Gastrocnemius medialis (tissue), 4 donors: Measurements from ENCODE around the gene DNASE1L3.

ENCODE experiments used
- POLR2A ChIP-seq, 2 donors: fragments of 450-650 bp; IDR thresholded peaks; one replicate each; pipeline ENCODE4 v1.6.1; 2017; ENCODE audit warnings: antibody characterized with exemption in 2 of 2, mild to moderate bottlenecking in 2 of 2, moderate library complexity in 2 of 2
- TF ChIP-seq, protein P1 (sequence below), 5 experiments: fragments of 450-650 bp in 3 of 5; fragments of 200-600 bp in 2 of 5; sonication (generic) in 2 of 5; IDR thresholded peaks in 4 of 5; conservative IDR thresholded peaks in 1 of 5; 1 replicate in 4 of 5; 2 replicates in 1 of 5; pipeline ENCODE4 v1.5.1; 2016 to 2019; ENCODE audit warnings: antibody characterized with exemption in 5 of 5, mild to moderate bottlenecking in 3 of 5, moderate library complexity in 3 of 5

DNA sequence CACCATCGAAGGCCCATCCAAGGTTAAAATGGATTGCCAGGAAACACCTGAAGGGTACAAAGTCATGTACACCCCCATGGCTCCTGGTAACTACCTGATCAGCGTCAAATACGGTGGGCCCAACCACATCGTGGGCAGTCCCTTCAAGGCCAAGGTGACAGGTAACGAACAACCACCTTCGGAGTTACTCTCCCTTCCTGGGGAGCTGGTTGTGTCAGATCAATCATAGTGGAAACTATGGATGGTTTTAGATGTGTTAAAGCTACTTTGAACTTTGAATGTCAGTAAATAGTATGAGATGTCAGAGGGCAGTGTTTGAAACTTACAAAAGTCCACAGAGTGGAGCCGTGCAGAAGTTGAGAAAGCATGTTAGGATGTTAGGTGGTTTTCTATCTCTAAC is 42.3 kb downstream of the DNASE1L3 start:
- TF ChIP-seq, protein P1, sequence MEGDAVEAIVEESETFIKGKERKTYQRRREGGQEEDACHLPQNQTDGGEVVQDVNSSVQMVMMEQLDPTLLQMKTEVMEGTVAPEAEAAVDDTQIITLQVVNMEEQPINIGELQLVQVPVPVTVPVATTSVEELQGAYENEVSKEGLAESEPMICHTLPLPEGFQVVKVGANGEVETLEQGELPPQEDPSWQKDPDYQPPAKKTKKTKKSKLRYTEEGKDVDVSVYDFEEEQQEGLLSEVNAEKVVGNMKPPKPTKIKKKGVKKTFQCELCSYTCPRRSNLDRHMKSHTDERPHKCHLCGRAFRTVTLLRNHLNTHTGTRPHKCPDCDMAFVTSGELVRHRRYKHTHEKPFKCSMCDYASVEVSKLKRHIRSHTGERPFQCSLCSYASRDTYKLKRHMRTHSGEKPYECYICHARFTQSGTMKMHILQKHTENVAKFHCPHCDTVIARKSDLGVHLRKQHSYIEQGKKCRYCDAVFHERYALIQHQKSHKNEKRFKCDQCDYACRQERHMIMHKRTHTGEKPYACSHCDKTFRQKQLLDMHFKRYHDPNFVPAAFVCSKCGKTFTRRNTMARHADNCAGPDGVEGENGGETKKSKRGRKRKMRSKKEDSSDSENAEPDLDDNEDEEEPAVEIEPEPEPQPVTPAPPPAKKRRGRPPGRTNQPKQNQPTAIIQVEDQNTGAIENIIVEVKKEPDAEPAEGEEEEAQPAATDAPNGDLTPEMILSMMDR (IDR thresholded peaks at IDR 0.05 in 4 of 5, conservative IDR thresholded peaks at IDR 0.05 in 1 of 5) = no peak
- no peak for TF ChIP-seq POLR2A (IDR thresholded peaks at IDR 0.05)
